ENCODE results near the gene COMMD2.

- TF ChIP-seq, protein P1, sequence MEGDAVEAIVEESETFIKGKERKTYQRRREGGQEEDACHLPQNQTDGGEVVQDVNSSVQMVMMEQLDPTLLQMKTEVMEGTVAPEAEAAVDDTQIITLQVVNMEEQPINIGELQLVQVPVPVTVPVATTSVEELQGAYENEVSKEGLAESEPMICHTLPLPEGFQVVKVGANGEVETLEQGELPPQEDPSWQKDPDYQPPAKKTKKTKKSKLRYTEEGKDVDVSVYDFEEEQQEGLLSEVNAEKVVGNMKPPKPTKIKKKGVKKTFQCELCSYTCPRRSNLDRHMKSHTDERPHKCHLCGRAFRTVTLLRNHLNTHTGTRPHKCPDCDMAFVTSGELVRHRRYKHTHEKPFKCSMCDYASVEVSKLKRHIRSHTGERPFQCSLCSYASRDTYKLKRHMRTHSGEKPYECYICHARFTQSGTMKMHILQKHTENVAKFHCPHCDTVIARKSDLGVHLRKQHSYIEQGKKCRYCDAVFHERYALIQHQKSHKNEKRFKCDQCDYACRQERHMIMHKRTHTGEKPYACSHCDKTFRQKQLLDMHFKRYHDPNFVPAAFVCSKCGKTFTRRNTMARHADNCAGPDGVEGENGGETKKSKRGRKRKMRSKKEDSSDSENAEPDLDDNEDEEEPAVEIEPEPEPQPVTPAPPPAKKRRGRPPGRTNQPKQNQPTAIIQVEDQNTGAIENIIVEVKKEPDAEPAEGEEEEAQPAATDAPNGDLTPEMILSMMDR (IDR thresholded peaks at IDR 0.05; ENCODE audit: low read length) = no peak
- no peak for TF ChIP-seq EZH2 (optimal IDR thresholded peaks at IDR 0.05; ENCODE audit: low read depth, low read length)
These were observed 48.4 kb upstream of the COMMD2 start for GRCh38 chr3:149800693-149801092.

All from MM.1S (cell line).